Coronary artery (tissue), 2 donors: ENCODE data around the gene ZNF415.
"Not testable (repeated sequence)": the region's sequence is repeated elsewhere in the genome, so short reads cannot be mapped to it uniquely, and the experiment has no call there.

Experiments used
- DNase-seq: peaks from one replicate; pipeline ENCODE4 v3.0.0-alpha.2; 2017; ENCODE audit warnings: low spot score
- H3K27ac ChIP-seq, 2 donors: fragments of 200-600 bp; sonication (generic); one replicate each; pipeline ENCODE4 v1.5.1; 2016 to 2019
- H3K4me3 ChIP-seq: fragments of 200-600 bp; sonication (generic); 2 replicates; pipeline ENCODE4 v1.5.1; 2016; ENCODE audit warnings: mild to moderate bottlenecking, moderate library complexity
- CTCF ChIP-seq: fragments of 200-600 bp; sonication (generic); IDR thresholded peaks from one replicate; pipeline ENCODE4 v1.5.1; 2019; ENCODE audit warnings: antibody characterized with exemption

ZNF415 gene

GRCh38 chr19:53131085-53131590, 1.6 kb downstream of the ZNF415 start:
- no peak for DNase-seq
- no peak overlapping the region for H3K4me3 ChIP-seq
- no peak for TF ChIP-seq CTCF

GRCh38 chr19:53130506-53130905, 2.2 kb downstream of the ZNF415 start:
- TF ChIP-seq CTCF, result no peak
- DNase-seq, result no peak
- H3K4me3 ChIP-seq, result no peak overlapping the region
- H3K27ac ChIP-seq, result no peak overlapping the region

More at GRCh38 chr19:53131085-53131590, 1.6 kb downstream of the ZNF415 start:
- no peak overlapping the region for H3K27ac ChIP-seq

GRCh38 chr19:53126733-53127526, 5.8 kb downstream of the ZNF415 start:
- not testable (repeated sequence) for H3K4me3 ChIP-seq, DNase-seq, H3K27ac ChIP-seq

GRCh38 chr19:53123400-53123799, 9.3 kb downstream of the ZNF415 start:
- DNase-seq, result no peak
- Histone ChIP-seq H3K4me3 (no peak overlapping the region), H3K27ac (no peak overlapping the region)
- TF ChIP-seq CTCF, result no peak

- Histone ChIP-seq H3K4me3 (no peak overlapping the region), H3K27ac (no peak overlapping the region)
- no peak for TF ChIP-seq CTCF
- DNase-seq, result no peak
Observed at GRCh38 chr19:53112286-53112685, 20.4 kb downstream of the ZNF415 start.

- Histone ChIP-seq H3K27ac (no peak overlapping the region), H3K4me3 (no peak overlapping the region)
- no peak for TF ChIP-seq CTCF
- no peak for DNase-seq
Observed at GRCh38 chr19:53109527-53109926, 23.2 kb downstream of the ZNF415 start.

- Histone ChIP-seq H3K27ac (peak within 1 kb of the TSS; percentile 91), H3K4me3 (peak within 1 kb of the TSS; percentile 87)
- TF ChIP-seq CTCF, result no peak
- peak; percentile 99 for DNase-seq
Observed at GRCh38 chr19:53103234-53104203, 29.2 kb downstream of the ZNF415 start, which contains the start of gene ZNF160. ZNF160 (minus strand) TSS chr19:53103422; CDS start chr19:53086276, 17,146 bp downstream.
